HG02981 (cell line): Measurements from ENCODE around the gene KIAA0930.
"Not testable (repeated sequence)": the region's sequence is repeated elsewhere in the genome, so short reads cannot be mapped to it uniquely, and the experiment has no call there.

Experiments
- ATAC-seq: cut with Tn5 transposase; IDR thresholded peaks from one replicate; pipeline ENCODE4 v1.9.1; 2021; ENCODE audit warnings: mild to moderate bottlenecking, moderate library complexity; ENCODE audit not compliant: unreplicated experiment

The KIAA0930 gene

GRCh38 chr22:45202333-45203149 lies 38.2 kb downstream of the KIAA0930 start:
- no peak for ATAC-seq

DNA sequence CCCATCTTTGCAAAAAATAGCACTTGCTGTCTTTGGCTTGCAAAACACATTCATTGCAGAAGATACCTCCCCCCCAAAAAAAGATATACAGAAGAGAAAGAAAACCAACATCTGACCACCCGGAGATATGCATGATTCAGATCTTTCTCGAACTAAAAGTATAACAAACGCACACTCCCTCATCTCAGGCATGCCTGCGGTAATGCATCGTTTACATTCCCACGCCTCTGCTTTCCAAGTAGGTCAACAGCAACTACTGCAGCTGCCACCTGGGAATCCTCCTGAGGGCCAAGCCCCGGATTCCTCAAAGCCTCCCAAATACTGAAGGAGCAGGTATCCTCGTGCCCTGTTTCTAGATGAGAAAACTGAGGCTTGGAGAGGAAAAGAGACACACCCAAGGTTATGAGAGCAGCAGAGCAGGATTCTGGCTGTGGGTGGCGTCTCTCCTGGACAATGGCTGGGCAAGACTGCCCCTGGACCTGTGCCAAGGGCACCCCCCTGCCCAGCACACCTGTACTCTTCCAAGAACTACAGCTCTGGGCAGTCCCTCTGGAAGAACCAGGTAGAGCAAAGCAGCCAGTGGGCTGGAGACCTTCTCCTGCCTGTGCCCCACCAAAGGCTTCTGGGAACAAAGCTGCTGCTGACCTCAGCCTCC lies 38.9 kb downstream of the KIAA0930 start:
- ATAC-seq = no peak

GRCh38 chr22:45200860-45201511 lies 39.7 kb downstream of the KIAA0930 start:
- no peak for ATAC-seq

DNA sequence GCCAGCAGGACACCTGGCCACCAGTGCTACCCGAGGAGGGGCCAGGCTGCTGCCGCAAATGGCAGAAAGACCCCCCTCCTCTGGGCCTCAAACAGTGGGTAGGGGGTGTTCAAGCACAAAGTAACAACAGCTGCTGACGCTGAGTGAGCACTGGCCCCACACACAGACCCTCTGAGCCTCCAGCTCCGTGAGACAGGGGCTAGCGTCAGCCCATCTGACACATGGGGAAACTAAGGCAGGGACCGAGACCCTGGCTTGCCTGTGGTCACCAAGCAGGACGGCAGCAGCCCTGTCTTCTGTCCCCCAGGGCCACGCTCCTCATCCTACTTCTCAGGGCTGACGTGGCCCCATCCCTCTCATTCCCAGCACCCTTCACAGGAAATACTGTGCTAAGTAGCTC lies 40.5 kb downstream of the KIAA0930 start:
- no peak for ATAC-seq

DNA sequence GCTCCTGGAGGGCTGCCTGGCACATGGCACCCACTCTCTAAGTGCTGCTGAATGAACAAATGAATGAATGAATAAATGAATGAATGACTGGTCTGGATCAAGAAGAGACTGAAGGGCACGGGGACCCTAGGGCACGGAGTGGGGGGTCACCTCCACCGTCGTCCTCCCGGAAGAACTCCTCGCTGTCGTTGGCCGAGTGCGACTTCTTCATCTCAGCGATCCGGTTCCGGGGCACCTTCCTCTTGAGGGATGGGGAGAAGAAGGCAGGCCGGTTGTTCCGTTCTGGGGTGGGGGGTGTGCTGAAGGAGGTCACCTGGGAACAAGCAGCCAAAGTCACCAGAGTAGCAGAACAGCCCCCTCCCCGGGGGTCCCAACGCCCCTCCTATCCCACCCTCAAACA lies 41.0 kb downstream of the KIAA0930 start:
- no peak for ATAC-seq

- ATAC-seq = no peak
These were observed 42.3 kb downstream of the KIAA0930 start for GRCh38 chr22:45198463-45198795.

DNA sequence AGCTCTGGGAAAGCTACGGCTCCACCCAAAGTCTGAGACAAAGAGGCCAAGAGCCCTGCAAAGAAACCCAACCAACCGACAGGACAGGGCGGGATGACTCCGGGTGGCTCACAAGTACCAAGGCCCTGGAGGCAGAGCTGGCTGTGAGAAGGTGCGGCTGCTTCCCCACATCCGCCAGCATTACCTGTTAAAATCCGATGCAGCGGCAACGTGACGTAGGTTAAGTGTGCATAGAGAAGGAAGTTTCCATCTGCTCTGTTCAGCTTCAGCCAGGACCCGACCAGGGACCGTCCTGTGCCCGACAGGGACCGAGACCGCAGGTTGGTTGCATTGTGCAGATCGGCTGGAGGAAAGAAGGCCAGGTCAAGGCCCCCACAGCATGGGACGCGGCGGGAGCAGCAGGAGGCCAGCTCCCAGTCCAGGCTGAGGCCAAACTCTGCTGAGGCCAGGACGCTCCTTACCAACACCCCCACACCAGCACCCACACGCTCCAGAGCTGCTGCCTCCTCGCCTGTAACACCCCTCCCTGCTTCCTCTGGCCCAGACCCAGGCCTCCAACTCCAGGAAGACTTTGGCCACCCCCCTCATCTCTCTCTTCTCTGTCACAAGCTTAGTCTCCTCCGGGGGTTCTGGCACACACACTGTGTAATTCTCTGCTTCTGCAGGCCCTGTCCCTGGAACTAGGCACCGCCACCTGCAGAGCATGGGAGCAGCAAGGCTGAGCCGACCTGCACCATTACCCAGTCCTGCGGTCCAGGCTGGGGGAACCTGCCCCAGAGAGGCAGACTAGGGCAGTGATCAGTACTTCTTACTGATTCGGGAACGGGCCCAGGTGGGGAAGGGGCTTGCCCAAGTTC lies 42.9 kb downstream of the KIAA0930 start:
- no peak for ATAC-seq

GRCh38 chr22:45196926-45197605 lies 43.6 kb downstream of the KIAA0930 start:
- no peak for ATAC-seq

GRCh38 chr22:45196308-45196707 lies 44.4 kb downstream of the KIAA0930 start:
- no peak for ATAC-seq

DNA sequence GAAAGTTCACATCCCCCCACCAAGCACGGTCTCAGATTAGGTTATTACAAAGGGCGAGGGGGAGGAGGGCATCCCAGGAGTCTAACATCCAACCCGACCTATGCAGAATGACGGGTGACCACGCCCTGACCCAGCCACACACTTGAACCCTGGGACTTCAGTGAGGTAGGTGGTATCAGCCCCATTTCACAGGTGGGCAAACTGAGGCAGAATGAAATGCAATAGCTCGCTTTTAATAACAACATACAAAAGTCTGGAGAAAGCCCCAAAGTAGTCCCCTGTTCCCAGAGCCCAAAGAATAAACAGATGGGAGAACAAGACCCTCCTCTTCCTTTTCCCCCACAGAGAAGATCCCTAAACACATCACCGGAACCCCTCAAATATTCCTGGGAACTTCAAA lies 45.1 kb downstream of the KIAA0930 start:
- ATAC-seq = no peak

GRCh38 chr22:45194686-45195085 lies 46.0 kb downstream of the KIAA0930 start:
- ATAC-seq = no peak

DNA sequence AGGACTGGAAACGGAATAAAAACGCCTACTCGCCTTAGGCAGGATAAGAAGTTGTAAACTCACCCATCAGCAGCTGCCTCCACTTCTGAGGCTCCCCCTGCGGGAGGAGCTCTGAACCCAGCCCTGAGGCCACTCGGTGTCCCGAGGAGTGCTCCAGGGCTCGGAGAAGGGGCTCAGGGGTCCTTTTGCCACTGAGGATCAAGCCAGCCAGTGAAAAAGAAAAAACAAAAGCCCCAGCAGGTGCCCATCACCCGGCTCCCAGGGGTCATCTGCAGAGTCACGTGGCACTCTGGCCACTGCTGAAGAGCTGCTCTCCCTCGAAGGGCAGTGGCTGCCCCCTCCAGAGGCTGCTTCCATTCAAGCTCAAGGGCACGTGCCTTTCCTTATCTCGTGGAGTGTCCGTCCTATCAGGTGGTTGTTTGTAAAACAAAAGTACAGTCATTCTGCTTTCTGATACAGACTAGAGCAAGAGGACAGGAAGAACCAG lies 48.0 kb downstream of the KIAA0930 start:
- no peak for ATAC-seq

GRCh38 chr22:45191746-45192145 lies 48.9 kb downstream of the KIAA0930 start:
- ATAC-seq = not testable (repeated sequence)

DNA sequence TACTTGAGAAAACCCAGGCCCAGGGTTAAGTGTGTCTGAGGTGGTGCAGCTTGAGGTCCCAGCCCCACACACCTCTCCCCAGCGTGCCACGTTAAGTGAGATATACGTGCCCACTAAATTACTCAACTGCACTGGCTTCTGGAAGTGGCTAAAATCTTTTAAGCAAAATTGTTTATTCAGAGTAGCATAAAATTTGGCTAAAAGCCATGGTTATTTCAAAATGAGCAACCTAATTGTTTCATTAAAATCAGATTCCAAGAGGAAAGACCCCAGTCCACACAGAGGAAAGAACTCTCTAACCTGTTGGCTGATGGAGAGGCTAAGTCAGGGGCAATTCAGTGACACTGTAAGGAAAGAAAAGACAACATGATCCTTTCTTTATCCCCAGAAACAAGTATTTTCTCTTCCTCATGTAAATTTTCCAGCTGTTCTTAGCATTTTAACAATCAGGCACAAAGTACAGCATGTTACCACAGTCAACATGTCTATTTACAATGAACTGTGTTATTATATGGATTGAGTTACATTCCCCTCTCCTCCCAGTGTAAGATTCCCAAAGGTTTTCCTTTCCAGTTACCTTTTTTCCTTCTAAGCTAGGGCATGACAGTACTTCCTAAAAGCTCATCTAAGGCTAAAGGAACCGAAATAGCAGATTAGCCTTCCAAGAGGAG lies 50.4 kb downstream of the KIAA0930 start:
- no peak for ATAC-seq

DNA sequence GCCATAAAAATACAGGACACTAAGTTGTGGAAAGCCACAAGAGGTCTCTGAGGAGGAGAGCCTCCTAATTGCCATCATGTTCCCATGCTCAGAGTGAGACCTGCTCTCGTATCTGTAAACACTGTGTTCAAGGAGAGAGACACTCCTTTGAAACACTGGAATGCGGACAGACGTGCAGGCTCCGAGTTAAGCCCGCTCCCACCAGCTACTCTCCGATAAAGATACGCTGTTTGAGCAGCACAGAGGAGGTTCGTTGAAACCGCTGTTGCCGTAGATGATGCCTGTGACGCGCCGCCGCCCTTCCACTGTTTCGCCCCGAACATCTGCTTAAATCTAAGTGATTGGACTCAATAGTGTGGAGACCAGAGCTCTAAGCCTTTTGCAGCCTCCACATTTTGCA lies 51.9 kb downstream of the KIAA0930 start:
- ATAC-seq = no peak

- no peak for ATAC-seq
These were observed 52.8 kb downstream of the KIAA0930 start for GRCh38 chr22:45187891-45188290.

GRCh38 chr22:45185718-45186514 lies 54.8 kb downstream of the KIAA0930 start:
- ATAC-seq = no peak

GRCh38 chr22:45183974-45184373 lies 56.7 kb downstream of the KIAA0930 start:
- ATAC-seq = no peak

DNA sequence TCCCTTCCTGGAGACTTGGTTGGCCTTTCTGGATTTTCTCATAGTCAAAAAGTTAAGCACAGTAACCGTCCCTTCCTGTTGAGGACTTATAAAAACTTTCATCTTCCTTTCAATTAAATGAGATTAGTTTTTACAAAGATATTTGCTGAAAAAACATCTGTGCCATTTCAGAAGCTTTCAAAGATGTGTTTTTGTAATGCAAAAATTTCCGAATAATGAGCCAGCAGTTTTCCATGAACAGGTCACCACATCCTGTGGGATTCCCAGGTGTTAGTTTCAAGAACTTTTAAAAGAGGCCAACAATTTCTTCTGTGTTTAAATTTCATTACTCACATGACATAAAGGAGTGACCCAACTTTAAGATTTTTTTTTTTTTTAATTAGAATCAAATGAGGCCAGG lies 58.9 kb downstream of the KIAA0930 start:
- no peak for ATAC-seq
